HG03378 (cell line): ENCODE data around the gene TMC4.
"Not testable (repeated sequence)": the region's sequence is repeated elsewhere in the genome, so short reads cannot be mapped to it uniquely, and the experiment has no call there.

Experiments
- ATAC-seq: cut with Tn5 transposase; IDR thresholded peaks from one replicate; pipeline ENCODE4 v1.9.1; 2021; ENCODE audit warnings: mild to moderate bottlenecking, moderate library complexity; ENCODE audit not compliant: unreplicated experiment

Gene TMC4, protein sequence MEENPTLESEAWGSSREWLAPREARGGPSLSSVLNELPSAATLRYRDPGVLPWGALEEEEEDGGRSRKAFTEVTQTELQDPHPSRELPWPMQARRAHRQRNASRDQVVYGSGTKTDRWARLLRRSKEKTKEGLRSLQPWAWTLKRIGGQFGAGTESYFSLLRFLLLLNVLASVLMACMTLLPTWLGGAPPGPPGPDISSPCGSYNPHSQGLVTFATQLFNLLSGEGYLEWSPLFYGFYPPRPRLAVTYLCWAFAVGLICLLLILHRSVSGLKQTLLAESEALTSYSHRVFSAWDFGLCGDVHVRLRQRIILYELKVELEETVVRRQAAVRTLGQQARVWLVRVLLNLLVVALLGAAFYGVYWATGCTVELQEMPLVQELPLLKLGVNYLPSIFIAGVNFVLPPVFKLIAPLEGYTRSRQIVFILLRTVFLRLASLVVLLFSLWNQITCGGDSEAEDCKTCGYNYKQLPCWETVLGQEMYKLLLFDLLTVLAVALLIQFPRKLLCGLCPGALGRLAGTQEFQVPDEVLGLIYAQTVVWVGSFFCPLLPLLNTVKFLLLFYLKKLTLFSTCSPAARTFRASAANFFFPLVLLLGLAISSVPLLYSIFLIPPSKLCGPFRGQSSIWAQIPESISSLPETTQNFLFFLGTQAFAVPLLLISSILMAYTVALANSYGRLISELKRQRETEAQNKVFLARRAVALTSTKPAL

DNA sequence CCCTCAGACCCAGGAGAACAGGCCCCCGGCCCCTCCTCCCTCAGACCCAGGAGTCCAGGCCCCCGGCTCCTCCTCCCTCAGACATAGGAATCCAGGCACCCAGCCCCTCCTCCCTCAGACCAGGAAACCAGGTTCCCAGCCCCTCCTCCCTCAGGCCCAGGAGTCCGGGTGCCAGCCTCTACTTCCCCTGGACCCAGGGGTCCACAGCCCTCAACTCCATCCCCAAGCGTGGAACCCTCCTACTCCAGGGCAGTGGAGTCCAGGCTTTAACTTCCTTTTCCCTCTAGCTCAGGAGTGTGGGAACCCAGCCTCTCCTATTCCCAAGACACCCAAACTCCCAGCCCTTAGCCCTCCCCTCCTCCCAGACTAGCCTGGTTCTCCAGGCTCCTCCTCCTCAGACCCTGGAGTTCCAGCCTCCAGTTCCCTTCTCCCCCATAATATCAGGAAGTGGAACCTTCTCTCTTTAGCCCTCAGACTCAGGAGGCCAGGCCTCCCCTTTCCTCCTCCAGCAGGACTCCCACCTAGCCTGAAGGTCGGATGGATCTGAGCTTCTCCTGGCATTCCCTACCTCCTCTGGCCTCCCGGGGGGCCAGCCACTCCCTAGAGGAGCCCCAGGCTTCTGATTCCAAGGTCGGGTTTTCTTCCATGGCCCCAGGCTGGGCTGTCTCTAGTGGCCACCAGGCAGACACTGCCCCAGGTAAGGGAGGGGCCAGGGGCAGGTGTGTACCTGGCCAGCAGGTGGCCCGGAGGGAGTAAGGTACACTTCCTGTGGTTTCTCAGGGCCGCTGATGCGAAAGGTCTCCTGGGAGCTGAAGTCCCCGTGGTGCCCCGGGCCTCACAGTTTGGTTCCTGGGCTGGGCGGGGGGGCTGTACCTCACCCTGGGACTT is at the start of gene TMC4:
Gene TMC4, minus strand, starts transcription at position 690 of the 888 bp plus-strand sequence. Its CDS starts 43 bp downstream, at position 647.
- no peak for ATAC-seq

DNA sequence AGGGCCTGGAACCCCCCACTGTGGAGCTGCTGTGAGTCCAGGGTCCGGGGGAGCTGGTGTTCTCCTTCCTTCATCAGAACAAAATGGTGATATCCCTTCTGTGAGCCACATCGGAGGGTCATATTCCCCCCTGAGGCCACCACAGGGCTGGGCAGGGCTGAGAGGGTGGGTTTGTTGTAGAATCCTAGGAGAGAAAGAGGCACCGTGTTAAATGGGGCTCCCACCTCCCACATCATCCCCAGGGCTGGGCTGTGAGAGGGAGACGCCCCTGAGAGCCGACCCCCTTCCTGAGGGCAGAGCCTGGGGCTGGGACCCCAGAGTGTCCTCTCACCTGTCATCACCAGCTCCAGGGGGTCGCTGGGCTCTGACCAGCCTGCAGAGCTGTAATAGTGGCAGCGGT is 49.0 kb upstream of the TMC4 start:
- ATAC-seq: not testable (repeated sequence)

DNA sequence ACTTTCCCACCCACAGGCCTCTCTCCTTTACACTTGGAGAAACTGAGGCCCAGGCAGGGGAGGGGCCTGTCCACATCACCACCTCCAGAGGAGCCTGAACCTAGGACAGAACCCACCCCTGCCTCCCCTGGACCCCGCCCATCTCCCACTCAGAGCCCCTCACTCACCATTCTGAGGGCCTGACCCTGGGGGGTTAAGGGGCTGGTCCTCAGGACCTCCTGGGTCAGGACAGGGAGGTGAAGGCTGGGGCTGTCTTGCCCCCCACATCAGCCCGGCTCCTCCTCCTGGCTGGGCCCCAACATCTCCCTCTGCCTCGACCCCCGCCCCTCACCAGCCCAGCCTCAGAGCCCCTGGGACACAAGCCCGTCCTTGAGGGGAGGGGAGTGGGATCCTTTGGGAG is 46.7 kb upstream of the TMC4 start:
- ATAC-seq: not testable (repeated sequence)

DNA sequence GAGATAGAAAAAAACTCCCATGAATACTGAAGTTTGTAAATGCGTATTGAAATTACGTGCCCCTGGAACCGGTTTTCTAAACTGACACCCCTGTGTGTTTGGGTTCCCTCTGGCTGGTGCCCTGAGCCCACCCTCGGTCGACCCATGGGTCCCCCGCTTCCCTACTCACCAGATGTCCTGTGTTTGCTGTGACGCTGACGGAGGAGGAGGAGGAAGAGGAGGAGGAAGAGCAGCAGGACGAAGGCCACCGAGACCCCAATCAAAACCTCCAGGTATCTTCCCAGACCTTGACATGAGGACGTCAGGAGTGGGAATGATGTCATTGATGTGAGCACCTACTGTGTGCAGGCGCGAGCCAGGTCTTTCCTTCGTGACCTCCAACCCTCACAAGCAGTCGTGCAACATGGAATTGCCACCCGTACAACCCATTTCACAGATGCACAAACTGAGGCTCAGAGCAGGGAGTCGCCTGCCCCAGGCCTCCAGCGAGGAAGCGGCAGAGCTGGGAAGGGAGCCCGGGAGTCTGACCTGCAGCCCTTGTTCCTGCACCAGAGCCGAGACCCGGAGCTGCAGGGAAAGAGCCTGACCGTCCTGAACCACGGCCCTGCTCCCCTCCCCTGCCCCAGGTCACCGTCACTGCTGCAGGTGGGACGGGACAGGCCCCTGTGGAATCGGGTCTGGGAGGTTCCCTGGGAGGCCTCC is 46.2 kb upstream of the TMC4 start:
- ATAC-seq: no peak

DNA sequence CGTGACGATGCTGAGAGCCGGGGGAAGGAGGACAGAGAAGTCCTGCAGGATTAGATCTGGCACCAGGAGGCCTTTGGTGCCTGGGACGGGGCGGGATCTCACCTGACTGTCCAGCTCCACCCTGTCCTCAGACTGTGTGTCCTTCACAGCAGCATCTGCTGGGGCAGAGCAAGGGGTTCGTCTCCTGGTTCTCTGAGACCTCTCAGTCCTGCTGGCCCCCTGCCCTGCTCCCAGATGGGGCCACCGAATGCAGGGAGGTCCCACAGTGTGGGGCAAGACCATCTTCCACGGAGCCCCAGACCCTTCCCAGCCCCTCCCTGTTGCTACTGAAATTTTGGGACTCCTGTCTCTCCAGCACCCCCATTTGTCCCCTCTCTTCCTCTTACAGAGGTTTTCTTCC is 45.3 kb upstream of the TMC4 start:
- no peak for ATAC-seq

DNA sequence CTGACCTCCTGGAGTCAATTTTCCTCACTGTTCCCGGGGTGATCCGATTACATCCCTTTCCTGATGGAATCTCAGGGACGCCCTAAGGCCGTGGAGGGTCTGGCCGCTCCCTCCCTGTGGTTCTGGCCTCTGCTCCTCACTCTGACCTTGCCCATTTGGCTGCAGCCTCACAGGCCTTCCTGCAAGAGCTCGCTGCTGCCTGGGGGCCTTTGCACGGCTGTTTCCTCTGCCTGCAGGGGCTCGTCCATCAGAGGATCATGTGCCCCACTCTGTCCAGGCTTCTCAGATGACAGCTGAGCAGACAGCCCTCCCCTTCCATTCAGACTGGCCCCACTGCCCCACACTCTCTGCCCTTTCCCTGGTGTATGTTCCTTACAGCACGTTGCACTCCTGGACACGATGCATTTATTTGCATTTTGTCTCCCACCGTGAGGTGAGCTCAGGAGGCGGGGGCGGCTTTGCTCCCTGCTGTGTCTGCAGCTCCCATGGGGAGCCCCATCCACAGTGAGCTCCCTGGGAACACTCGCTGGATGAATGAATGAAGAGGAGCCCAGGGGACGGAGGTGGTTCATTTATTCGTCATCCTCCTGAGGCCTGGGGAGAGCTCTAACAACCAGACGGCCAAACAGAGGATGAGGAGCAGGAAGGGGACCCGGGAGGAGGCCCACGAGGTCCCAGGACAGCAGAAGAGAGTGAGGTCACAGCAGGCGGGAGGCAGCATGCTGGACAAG is 44.7 kb upstream of the TMC4 start:
- ATAC-seq: not testable (repeated sequence)

DNA sequence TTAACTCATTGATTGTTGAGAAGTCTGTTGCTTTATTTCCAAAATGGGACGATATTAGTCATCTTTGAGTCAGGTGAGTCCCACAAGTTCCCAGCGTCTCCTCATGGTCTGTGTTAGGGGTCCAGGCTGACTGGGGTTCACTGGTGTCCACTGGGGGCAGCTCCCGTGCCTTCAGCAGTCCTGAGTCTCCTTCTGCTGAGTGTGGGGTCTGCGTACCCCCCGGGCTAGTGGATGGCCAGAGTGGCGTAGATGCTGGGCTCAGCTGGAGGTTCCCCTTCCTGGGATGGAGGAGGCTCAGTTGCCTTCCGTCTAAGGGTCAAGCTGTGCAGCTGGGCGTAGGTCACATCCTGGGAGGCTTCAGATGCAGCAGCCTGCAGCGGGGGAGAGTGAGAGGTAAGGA is 43.9 kb upstream of the TMC4 start:
- ATAC-seq: no peak

DNA sequence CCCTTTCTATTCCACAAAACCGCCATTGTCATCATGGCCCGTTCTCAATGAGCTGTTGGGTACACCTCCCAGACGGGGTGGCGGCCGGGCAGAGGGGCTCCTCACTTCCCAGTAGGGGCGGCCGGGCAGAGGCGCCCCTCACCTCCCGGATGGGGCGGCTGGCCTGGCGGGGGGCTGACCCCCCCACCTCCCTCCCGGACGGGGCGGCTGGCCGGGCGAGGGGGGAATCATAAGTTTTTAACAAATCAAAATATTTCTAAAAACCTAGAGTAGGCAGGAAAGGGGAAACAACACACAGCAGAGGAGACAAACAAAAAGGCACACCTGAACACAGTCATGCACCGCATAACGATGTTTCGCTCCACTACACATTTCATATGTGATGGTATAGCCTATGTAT is 41.8 kb upstream of the TMC4 start:
- ATAC-seq: not testable (repeated sequence)

DNA sequence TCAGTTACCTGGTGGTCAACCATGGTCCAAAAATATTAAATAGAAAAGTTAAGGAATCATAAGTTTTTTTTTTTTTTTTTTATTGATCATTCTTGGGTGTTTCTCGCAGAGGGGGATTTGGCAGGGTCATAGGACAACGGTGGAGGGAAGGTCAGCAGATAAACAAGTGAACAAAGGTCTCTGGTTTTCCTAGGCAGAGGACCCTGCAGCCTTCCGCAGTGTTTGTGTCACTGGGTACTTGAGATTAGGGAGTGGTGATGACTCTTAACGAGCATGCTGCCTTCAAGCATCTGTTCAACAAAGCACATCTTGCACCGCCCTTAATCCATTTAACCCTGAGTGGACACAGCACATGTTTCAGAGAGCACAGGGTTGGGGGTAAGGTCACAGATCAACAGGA is 41.3 kb upstream of the TMC4 start:
- ATAC-seq: not testable (repeated sequence)

DNA sequence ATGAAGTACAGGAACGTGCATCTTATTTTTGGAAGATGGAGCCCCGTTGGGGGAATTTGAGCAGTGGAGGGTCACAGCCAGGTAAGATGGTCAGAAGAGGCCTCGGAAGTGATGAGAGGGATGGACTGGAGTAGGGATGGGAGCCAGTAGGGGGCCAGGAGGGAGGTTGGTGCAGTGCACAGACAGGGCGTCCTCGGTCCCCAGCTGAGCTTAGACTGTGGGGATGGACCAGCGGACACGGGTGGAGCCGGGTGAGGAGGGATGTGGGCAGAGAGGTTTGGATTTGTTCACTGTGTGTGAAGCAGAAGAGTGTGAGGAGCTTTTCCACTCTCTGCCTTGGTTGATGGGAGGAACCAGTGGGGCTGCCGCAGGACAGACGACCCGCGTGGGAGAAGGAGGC is 38.3 kb upstream of the TMC4 start:
- ATAC-seq: no peak

DNA sequence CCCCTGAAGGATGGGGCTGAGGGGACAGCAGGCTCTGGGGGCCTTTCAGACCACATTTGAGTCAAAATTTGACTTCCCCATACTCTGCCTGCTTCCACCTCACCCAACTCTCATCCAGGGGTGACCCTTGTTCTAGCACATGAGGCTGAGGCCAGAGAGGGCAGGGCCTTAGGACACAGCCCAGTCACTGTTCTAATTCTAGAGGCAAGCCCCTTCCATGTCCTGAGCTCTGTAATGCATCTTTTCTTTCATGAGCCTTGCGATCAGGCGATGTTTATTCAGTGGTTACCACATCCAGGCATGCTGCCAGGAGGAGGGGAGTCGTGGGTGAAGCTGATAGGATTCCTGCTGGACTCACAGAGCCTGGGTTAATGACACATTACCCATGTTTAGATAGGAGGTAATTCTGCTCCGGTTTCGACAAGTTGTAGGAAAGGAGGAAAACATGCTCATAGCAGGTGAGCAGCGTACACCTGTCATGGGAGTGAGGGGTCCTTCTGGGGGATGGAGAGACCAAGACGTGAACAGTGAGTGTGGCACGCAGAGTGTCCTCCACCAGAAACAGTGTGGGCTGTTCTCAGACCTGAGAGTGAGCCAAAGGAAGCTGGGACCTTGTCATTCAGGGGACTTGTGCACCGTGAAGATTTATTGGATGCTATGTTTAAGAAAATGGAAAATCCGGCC is 37.0 kb upstream of the TMC4 start:
- ATAC-seq: no peak

DNA sequence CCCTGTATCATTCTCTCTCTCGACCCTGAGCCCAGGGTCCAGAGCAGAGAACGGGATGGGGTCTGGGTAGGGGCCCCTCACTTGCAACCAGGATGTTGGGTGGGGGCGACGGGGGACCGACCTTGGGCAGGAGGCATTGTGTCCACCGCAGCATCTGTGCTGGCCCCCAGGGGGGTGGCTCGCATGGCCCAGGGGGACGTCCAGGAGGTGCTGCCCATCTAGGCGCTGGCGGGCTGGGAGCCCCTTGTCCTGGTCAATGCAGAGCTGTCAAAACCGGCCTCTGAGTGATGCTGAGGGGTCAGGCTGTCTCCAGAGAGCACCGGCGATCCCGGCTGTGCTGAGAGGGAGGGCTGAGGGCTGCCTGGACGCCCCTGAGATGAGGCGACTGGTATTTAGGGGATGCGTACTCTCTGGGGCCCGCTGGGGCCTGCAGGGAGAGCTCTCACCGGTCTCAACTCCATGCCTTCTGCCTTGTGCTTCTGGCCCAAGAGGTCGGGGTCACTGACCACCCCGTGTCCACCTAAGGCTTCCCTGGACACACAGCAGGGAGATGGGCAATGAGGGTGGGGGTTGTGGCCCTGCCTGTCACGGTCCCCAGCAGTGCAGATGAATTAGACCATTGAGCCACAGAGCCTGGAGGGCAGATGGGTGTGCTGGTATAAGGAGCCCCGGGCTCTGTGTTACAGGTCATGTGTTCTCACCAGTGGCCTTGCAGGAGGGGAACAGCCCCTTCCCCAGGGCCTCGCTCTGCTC is 36.3 kb upstream of the TMC4 start:
- no peak for ATAC-seq

DNA sequence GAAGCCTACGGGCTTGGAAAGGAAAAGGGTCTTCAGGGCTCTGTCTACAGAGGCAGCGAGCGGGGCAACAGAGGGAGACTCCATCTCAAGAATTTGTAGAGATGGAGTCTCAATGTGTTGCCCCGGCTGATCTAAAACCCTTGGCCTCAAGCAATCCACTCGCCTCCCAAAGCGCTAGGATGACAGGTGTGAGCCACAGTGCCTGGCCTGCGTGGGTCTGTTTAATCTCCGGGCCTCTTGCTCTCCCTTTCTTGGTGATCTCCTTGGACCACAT is 35.8 kb upstream of the TMC4 start:
- ATAC-seq: no peak

DNA sequence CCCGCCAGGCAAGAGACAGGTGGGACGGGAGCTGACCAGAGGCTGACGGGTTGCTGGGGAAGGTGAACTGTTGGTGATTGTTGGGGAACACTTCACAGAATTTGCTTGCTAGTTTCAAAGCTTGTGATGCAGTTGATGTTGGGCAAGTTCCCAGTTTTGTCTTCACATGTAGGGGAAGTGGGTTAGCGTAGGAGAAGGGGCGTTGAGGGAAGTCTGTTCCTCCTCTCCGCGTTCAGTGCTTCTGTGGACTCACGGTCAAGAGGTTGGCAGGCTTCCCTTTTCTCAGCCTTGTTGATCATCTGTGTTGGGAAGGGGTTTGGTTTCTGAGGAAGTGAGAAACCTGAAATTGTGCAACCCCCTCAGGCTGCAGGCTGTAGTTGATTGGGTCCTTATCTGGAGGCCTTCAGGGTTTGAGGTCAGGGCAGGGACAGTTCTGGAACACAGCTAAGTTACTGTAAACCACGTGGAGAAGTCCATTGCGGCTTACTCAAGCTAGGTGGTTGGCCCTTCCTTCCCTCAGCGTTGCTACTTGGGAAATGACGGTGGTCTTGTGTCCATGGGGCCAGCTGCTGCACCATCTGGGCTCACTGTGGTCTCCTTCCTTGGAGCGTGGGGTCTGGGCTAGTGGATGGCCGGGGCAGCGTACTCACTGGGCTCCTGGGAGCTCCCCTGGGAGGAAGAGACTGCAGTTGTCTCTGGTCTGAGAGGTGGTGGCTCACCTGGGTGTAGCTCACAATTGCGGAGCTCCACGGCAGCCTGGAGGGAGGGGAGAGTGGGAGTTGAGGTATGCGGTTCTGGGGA is 35.2 kb upstream of the TMC4 start:
- peak; percentile 34 for ATAC-seq

DNA sequence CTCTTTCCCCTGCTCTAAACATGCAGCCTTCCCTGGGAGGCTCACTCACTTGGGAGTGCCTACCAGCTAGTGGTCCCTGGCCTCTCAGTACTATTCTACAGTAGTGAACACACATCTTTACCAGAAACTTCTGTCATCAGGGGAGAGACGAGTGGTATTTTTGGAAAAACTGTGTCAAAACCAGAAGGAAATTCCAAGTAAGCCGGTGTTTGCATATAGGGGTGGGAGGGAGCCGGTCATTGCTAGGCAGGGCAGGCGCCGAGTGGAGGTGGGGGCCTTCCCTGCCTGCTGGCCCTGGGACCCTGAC is 34.7 kb upstream of the TMC4 start:
- ATAC-seq: no peak

DNA sequence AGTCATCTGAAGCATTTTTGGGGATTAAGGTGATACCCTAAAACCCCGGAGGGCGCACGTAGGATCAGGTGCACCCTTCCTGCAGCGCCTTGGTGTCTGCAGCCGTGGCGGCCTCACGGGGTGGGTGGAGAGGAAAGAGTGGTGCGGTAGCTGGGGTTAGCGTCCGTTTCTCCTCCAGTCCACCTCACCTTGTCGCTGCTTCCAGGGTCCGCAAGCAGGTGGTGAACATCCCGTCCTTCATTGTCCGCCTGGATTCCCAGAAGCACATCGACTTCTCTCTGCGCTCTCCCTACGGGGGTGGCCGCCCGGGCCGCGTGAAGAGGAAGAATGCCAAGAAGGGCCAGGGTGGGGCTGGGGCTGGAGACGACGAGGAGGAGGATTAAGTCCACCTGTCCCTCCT is 34.2 kb upstream of the TMC4 start:
- not testable (repeated sequence) for ATAC-seq

DNA sequence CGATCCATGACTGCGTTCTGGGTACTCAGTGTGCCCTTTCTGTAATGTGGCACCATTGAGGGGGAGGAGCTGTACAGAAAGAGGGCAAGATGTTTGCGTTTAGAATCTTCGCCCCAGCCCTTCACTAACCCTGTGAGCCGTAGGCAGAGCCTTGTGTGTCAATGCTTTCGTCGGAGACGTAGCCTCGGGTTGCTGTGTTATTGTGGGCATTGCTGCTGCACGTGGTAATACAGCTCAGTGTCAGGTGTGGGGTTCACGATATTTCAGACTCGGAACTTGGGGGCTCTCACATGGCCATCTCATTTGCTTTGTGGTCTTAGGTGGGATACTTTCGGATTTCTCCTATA is 33.8 kb upstream of the TMC4 start:
- no peak for ATAC-seq

DNA sequence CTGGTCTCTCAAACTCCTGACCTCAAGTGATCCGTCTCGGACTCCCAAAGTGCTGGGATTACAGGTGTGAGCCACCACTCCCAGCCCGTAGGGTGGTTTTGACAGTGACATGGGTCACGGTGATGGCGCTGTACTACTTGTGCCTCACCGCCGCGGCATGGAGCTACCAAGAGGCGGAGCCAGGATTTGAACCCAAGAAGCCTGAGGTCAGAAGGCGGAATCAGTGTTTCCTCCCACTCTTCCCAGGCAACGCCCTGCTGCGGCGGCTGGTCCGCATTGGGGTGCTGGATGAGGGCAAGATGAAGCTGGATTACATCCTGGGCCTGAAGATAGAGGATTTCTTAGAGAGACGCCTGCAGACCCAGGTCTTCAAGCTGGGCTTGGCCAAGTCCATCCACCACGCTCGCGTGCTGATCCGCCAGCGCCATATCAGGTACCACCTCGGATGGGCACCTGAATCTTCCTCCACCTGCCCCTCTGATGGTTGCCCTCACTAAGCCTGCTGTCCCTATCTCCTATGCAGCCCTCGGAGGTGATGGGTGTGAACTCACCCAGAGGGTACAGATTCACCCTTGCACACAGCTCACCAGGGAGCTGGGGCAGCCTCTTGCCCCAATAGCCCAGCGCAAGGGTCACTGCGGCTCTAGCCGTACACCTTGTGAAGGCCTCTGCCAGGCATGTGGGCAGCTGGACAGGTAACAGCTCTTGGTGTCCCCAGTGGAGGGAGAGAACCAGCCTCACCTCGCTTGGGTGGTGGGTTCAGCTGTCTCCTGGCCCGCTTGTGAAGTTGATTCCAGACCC is 33.3 kb upstream of the TMC4 start:
- no peak for ATAC-seq
